Endodermal cell (in vitro differentiated cells): Measurements from ENCODE around the gene KCTD1. TPM values are rescaled to one million over a fixed set of nuclear protein-coding genes. Genes with fewer than 3 reads are reported as not detected.

Source experiments
- DNase-seq: peaks from one replicate; pipeline ENCODE4 v3.0.0-alpha.2; 2017
- H3K27ac ChIP-seq: 2 replicates; pipeline ENCODE4 v1.5.1; 2013; ENCODE audit warnings: mild to moderate bottlenecking, low read depth, low read length, moderate library complexity
- H3K27me3 ChIP-seq: 2 replicates; pipeline ENCODE4 v1.6.1; 2013; ENCODE audit warnings: mild to moderate bottlenecking, low read length, moderate library complexity; ENCODE audit not compliant: insufficient read depth, control insufficient read depth, poor library complexity, severe bottlenecking
- H3K36me3 ChIP-seq: 2 replicates; pipeline ENCODE4 v1.7.0; 2013; ENCODE audit warnings: mild to moderate bottlenecking, low read length, moderate library complexity; ENCODE audit not compliant: control insufficient read depth, insufficient read depth
- H3K4me1 ChIP-seq: one replicate; pipeline ENCODE4 v1.7.0; 2013; ENCODE audit warnings: low read length; ENCODE audit not compliant: control insufficient read depth, insufficient read depth
- H3K4me3 ChIP-seq: 2 replicates; pipeline ENCODE4 v1.5.1; 2013; ENCODE audit warnings: mild to moderate bottlenecking, low read length, moderate library complexity
- H3K9ac ChIP-seq: 2 replicates; pipeline ENCODE4 v1.6.1; 2013; ENCODE audit warnings: mild to moderate bottlenecking, low read length, moderate library complexity; ENCODE audit not compliant: poor library complexity, severe bottlenecking; ENCODE audit errors: extremely low read depth
- H3K9me3 ChIP-seq: 2 replicates; pipeline ENCODE4 v1.6.1; 2013; ENCODE audit warnings: mild to moderate bottlenecking, low read length, moderate library complexity; ENCODE audit not compliant: control insufficient read depth
- H3K27ac Mint-ChIP-seq: 2 replicates; pipeline ENCODE4 v1.8.0; 2020; ENCODE audit warnings: mixed read lengths
- H3K27me3 Mint-ChIP-seq: 2 replicates; pipeline ENCODE4 v1.8.0; 2021; ENCODE audit warnings: mild to moderate bottlenecking, mixed read lengths; ENCODE audit not compliant: insufficient read depth
- H3K36me3 Mint-ChIP-seq: 2 replicates; pipeline ENCODE4 v1.8.0; 2020; ENCODE audit warnings: low read depth, mixed read lengths
- H3K4me1 Mint-ChIP-seq: 2 replicates; pipeline ENCODE4 v1.8.0; 2020; ENCODE audit warnings: mixed read lengths
- H3K4me3 Mint-ChIP-seq: 2 replicates; pipeline ENCODE4 v1.8.0; 2020; ENCODE audit warnings: mild to moderate bottlenecking, moderate library complexity, mixed read lengths
- H3K9me3 Mint-ChIP-seq: 2 replicates; pipeline ENCODE4 v1.8.0; 2020; ENCODE audit warnings: mild to moderate bottlenecking, mixed read lengths
- WGBS, 2 experiments: methylation state at CpG; one replicate each; pipeline versions ENCODE4 v1.1.5 to v1.1.7; 2013; ENCODE audit warnings: missing lambda C conversion rate in 2 of 2, mixed read lengths in 1 of 2; ENCODE audit not compliant: insufficient coverage in 1 of 2, insufficient read length in 1 of 2; 5-methylcytosine and 5-hydroxymethylcytosine counted together
- total RNA-seq, 2 donors: library from RNA; stranded (reverse); fragmentation: NEBNext Ultra II Directional in 1 of 2; extraction: Animal tissue kit (Norgen Biotek cat#: 25700) in 1 of 2; gene quantifications; 2 replicates in 1 of 2; 3 replicates in 1 of 2; pipeline ENCODE4 v1.2.1, GENCODE V29; 2021
- TF ChIP-seq, protein P1 (sequence below): fragments of 200-600 bp; sonication (generic); conservative IDR thresholded peaks from 2 replicates; pipeline ENCODE4 v1.5.0; 2021; ENCODE audit warnings: antibody characterized with exemption, mild to moderate bottlenecking

KCTD1 gene
- total RNA-seq, 2 donors from 2014 or later: 6.8 to 7.3 TPM

DNA sequence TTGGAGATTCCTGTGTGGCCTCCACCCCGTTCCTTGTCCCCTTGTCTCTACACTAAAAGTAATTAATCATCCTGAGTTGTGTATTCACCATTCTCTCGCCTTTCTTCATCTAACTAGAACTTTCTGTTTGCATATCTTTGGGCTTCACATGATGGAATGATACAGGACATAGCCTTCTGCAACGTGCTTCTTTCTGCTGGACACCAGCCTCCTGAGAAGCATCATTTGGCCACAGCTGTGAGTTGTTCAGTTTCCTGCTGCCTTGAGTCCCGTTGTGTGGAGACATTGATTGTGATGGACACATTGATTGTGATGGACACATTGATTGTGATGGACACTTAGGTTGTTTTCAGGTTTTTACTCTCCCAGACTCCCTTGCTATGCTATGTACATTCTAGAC, 139.3 kb downstream of the KCTD1 start:
- DNase-seq: no peak
- Histone ChIP-seq H3K27ac (no peak overlapping the region), H3K27me3 (no peaks in the 10 kb centered on the region), H3K4me1 (no peaks in the 10 kb centered on the region), H3K4me3 (no peak overlapping the region), H3K36me3 (no peaks in the 10 kb centered on the region), H3K9ac (no peak overlapping the region), H3K9me3 (no peaks in the 10 kb centered on the region)
- no peak overlapping the region for H3K4me3 Mint-ChIP-seq
- H3K36me3 Mint-ChIP-seq: no peaks in the 10 kb centered on the region
- 88 to 100% methylated on average over 2 to 4 of the region's 4 CpGs for WGBS, 2 experiments
- TF ChIP-seq, protein P1, sequence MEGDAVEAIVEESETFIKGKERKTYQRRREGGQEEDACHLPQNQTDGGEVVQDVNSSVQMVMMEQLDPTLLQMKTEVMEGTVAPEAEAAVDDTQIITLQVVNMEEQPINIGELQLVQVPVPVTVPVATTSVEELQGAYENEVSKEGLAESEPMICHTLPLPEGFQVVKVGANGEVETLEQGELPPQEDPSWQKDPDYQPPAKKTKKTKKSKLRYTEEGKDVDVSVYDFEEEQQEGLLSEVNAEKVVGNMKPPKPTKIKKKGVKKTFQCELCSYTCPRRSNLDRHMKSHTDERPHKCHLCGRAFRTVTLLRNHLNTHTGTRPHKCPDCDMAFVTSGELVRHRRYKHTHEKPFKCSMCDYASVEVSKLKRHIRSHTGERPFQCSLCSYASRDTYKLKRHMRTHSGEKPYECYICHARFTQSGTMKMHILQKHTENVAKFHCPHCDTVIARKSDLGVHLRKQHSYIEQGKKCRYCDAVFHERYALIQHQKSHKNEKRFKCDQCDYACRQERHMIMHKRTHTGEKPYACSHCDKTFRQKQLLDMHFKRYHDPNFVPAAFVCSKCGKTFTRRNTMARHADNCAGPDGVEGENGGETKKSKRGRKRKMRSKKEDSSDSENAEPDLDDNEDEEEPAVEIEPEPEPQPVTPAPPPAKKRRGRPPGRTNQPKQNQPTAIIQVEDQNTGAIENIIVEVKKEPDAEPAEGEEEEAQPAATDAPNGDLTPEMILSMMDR: no peak
- H3K9me3 Mint-ChIP-seq: no peaks in the 10 kb centered on the region
- H3K27ac Mint-ChIP-seq: no peak overlapping the region
- peaks cover 3% of the 10 kb centered on the region for H3K4me1 Mint-ChIP-seq
- no peaks in the 10 kb centered on the region for H3K27me3 Mint-ChIP-seq

GRCh38 chr18:26407736-26408601, 140.4 kb downstream of the KCTD1 start:
- Histone ChIP-seq H3K9ac (no peak overlapping the region), H3K27ac (no peak overlapping the region), H3K27me3 (no peaks in the 10 kb centered on the region), H3K9me3 (no peaks in the 10 kb centered on the region), H3K4me3 (no peak overlapping the region), H3K36me3 (no peaks in the 10 kb centered on the region), H3K4me1 (no peaks in the 10 kb centered on the region)
- TF ChIP-seq, protein P1: no peak
- Mint-ChIP-seq H3K9me3 (no peaks in the 10 kb centered on the region), H3K27me3 (no peaks in the 10 kb centered on the region), H3K36me3 (no peaks in the 10 kb centered on the region), H3K27ac (no peak overlapping the region), H3K4me1 (peaks cover 3% of the 10 kb centered on the region), H3K4me3 (no peak overlapping the region)
- DNase-seq: no peak
- WGBS, 2 experiments: 94 to 96% methylated on average over 13 to 16 of the region's 16 CpGs

DNA sequence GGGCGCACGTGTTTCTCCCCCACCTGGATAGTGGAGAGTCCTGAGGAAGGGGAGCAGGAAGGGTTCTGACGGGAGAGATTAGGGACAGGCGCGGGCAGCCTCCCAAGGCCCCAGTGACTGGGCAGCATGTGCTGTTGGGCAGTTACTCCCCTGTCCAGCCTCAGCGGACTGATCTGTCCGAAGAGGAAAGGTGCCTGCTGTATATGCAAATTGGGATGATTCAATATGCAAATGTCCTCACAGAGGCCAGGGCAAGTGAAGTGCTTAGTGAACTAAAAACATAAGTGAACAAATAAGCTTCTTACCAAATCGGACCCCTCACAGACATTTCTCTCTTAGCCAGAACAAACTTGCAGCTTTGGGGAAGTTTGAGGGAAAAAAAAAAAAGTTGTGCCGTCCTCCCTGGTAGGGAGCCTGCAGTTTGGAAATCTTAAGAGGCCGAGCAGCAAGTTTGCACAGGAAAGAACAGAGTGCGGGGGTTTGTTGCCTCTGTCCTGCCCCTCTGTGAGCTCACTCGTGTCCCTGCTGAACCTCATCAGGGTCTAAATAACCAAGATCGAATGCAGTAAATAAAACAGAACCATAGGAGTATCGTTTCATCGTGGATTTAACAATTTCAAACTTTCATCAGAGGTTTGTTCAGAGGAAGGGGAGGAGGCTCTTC, 141.4 kb downstream of the KCTD1 start:
- WGBS, 2 experiments: 81 to 87% methylated on average over 11 to 15 of the region's 15 CpGs
- Mint-ChIP-seq H3K27me3 (no peaks in the 10 kb centered on the region), H3K9me3 (no peaks in the 10 kb centered on the region), H3K36me3 (no peaks in the 10 kb centered on the region), H3K4me3 (no peak overlapping the region), H3K27ac (no peak overlapping the region), H3K4me1 (peaks cover 3% of the 10 kb centered on the region)
- DNase-seq: no peak
- Histone ChIP-seq H3K9me3 (no peaks in the 10 kb centered on the region), H3K4me1 (no peaks in the 10 kb centered on the region), H3K4me3 (no peak overlapping the region), H3K36me3 (no peaks in the 10 kb centered on the region), H3K27ac (no peak overlapping the region), H3K9ac (no peak overlapping the region), H3K27me3 (no peaks in the 10 kb centered on the region)
- TF ChIP-seq, protein P1: no peak
